Suppressor macrophage treated with lipopolysaccharide for 4 hours (primary cell): ENCODE data around the gene BTBD16.

Experiments used
- DNase-seq: peaks from one replicate; pipeline ENCODE4 v3.0.0-alpha.2; 2020

Gene BTBD16

GRCh38 chr10:122376364-122376961 is 105.4 kb downstream of the BTBD16 start:
- no peak for DNase-seq

- no peak for DNase-seq
Observed at GRCh38 chr10:122379041-122379440, 107.9 kb downstream of the BTBD16 start.

DNA sequence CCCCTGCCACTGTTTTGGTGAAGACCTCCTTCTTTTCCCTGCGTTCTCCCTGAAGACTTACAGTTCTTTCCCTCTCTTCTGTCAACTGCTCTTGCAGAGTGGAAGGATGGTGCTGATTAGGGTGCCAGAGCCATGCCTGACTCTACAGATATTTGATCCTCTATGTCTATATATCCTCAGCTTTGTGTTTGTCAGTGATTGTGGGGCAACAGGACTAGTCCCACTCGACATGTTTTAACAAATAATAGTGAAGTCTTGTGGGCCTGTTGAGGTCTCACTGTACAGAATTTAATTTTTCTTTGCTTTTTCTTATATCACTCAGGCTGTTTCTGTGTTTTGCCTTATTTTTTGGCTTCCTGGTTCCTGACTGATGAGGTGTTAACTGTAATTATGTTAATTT is 108.4 kb downstream of the BTBD16 start:
- DNase-seq = no peak

- no peak for DNase-seq
Observed at GRCh38 chr10:122380703-122381102, 109.6 kb downstream of the BTBD16 start.

- DNase-seq = no peak
Observed at GRCh38 chr10:122381680-122382079, 110.6 kb downstream of the BTBD16 start.

- no peak for DNase-seq
Observed at GRCh38 chr10:122386514-122386913, 115.4 kb downstream of the BTBD16 start.

GRCh38 chr10:122387572-122387971 is 116.5 kb downstream of the BTBD16 start:
- no peak for DNase-seq
